ENCODE data around the gene NSD1. TPM values are rescaled to one million over a fixed set of nuclear protein-coding genes. Genes with fewer than 3 reads are reported as not detected.
"Not testable (repeated sequence)": the region's sequence is repeated elsewhere in the genome, so short reads cannot be mapped to it uniquely, and the experiment has no call there.

Gene NSD1
- polyA plus RNA-seq, 4 donors: 4.3 to 27.2 (median 11.5) TPM

GRCh38 chr5:177343000-177343399, 209.4 kb downstream of the NSD1 start:
- not testable (repeated sequence) for FAIRE-seq; H3K27ac ChIP-seq (ENCODE audit: low read depth in 1 of 3, low read length in 2 of 3); DNase-seq

GRCh38 chr5:177343777-177344176, 210.2 kb downstream of the NSD1 start:
- no peak for DNase-seq
- H3K36me3 ChIP-seq (ENCODE audit: control insufficient read depth in 3 of 3, insufficient read depth in 2 of 3, low read depth in 1 of 3, low read length in 3 of 3): peaks cover 0 to 43% (median 0%) of the 10 kb centered on the region in 3 donors
- 94 to 96% (median 95%) methylated on average over 6 of the region's 6 CpGs for WGBS, 3 donors
- FAIRE-seq: no peak
- no peaks in the 10 kb centered on the region for H3K9me3 ChIP-seq (ENCODE audit: control insufficient read depth in 2 of 2, insufficient read depth in 1 of 2, low read depth in 1 of 2, low read length in 1 of 2)
- H3K27ac ChIP-seq (ENCODE audit: low read depth in 1 of 3, low read length in 2 of 3): no peak overlapping the region
- no peak overlapping the region for H3K4me3 ChIP-seq (ENCODE audit: low read depth in 1 of 3, low read length in 3 of 3)
- H3K27me3 ChIP-seq (ENCODE audit: control insufficient read depth in 3 of 3, insufficient read depth in 3 of 3, low read length in 3 of 3): no peaks in the 10 kb centered on the region
- H3K4me1 ChIP-seq (ENCODE audit: control insufficient read depth in 3 of 3, insufficient read depth in 2 of 3, low read depth in 1 of 3, low read length in 2 of 3): no peaks in the 10 kb centered on the region

More at GRCh38 chr5:177343000-177343399, 209.4 kb downstream of the NSD1 start:
- WGBS, 3 donors: 95 to 97% (median 96%) methylated on average over 14 of the region's 14 CpGs
- H3K9me3 ChIP-seq (ENCODE audit: control insufficient read depth in 2 of 2, insufficient read depth in 1 of 2, low read depth in 1 of 2, low read length in 1 of 2); H3K4me1 ChIP-seq (ENCODE audit: control insufficient read depth in 3 of 3, insufficient read depth in 2 of 3, low read depth in 1 of 3, low read length in 2 of 3); H3K4me3 ChIP-seq (ENCODE audit: low read depth in 1 of 3, low read length in 3 of 3); H3K27me3 ChIP-seq (ENCODE audit: control insufficient read depth in 3 of 3, insufficient read depth in 3 of 3, low read length in 3 of 3): not testable (repeated sequence)
- peaks cover 0 to 51% (median 4%) of the 10 kb centered on the region in 3 donors for H3K36me3 ChIP-seq (ENCODE audit: control insufficient read depth in 3 of 3, insufficient read depth in 2 of 3, low read depth in 1 of 3, low read length in 3 of 3)

- Histone ChIP-seq H3K4me3 (ENCODE audit: low read depth in 1 of 3, low read length in 3 of 3) (no peak overlapping the region), H3K9me3 (ENCODE audit: control insufficient read depth in 2 of 2, insufficient read depth in 1 of 2, low read depth in 1 of 2, low read length in 1 of 2) (no peaks in the 10 kb centered on the region), H3K27ac (ENCODE audit: low read depth in 1 of 3, low read length in 2 of 3) (no peak overlapping the region), H3K27me3 (ENCODE audit: control insufficient read depth in 3 of 3, insufficient read depth in 3 of 3, low read length in 3 of 3) (no peaks in the 10 kb centered on the region), H3K4me1 (ENCODE audit: control insufficient read depth in 3 of 3, insufficient read depth in 2 of 3, low read depth in 1 of 3, low read length in 2 of 3) (peaks cover under 1 to 8% (median 3%) of the 10 kb centered on the region in 3 donors), H3K36me3 (ENCODE audit: control insufficient read depth in 3 of 3, insufficient read depth in 2 of 3, low read depth in 1 of 3, low read length in 3 of 3) (peaks cover 0 to 40% (median 0%) of the 10 kb centered on the region in 3 donors)
- no peak for FAIRE-seq
- no peak for DNase-seq
- WGBS, 3 donors: 96 to 97% (median 96%) methylated on average over 6 of the region's 6 CpGs
Observed at GRCh38 chr5:177344891-177345290, 211.3 kb downstream of the NSD1 start.

- FAIRE-seq: no peak
- Histone ChIP-seq H3K4me3 (ENCODE audit: low read depth in 1 of 3, low read length in 3 of 3) (no peak overlapping the region), H3K27me3 (ENCODE audit: control insufficient read depth in 3 of 3, insufficient read depth in 3 of 3, low read length in 3 of 3) (no peaks in the 10 kb centered on the region), H3K27ac (ENCODE audit: low read depth in 1 of 3, low read length in 2 of 3) (no peak overlapping the region), H3K36me3 (ENCODE audit: control insufficient read depth in 3 of 3, insufficient read depth in 2 of 3, low read depth in 1 of 3, low read length in 3 of 3) (peaks cover 0 to 42% (median 0%) of the 10 kb centered on the region in 3 donors), H3K4me1 (ENCODE audit: control insufficient read depth in 3 of 3, insufficient read depth in 2 of 3, low read depth in 1 of 3, low read length in 2 of 3) (peaks cover 9 to 12% (median 9%) of the 10 kb centered on the region in 3 donors), H3K9me3 (ENCODE audit: control insufficient read depth in 2 of 2, insufficient read depth in 1 of 2, low read depth in 1 of 2, low read length in 1 of 2) (no peaks in the 10 kb centered on the region)
- no peak for DNase-seq
- 73 to 80% (median 74%) methylated on average over 4 of the region's 4 CpGs for WGBS, 3 donors
Observed at GRCh38 chr5:177346820-177347219, 213.2 kb downstream of the NSD1 start.

- Histone ChIP-seq H3K4me1 (ENCODE audit: control insufficient read depth in 3 of 3, insufficient read depth in 2 of 3, low read depth in 1 of 3, low read length in 2 of 3) (peaks cover 9 to 12% (median 9%) of the 10 kb centered on the region in 3 donors), H3K27me3 (ENCODE audit: control insufficient read depth in 3 of 3, insufficient read depth in 3 of 3, low read length in 3 of 3) (no peaks in the 10 kb centered on the region), H3K4me3 (ENCODE audit: low read depth in 1 of 3, low read length in 3 of 3) (no peak overlapping the region), H3K27ac (ENCODE audit: low read depth in 1 of 3, low read length in 2 of 3) (no peak overlapping the region), H3K9me3 (ENCODE audit: control insufficient read depth in 2 of 2, insufficient read depth in 1 of 2, low read depth in 1 of 2, low read length in 1 of 2) (no peaks in the 10 kb centered on the region), H3K36me3 (ENCODE audit: control insufficient read depth in 3 of 3, insufficient read depth in 2 of 3, low read depth in 1 of 3, low read length in 3 of 3) (peaks cover 0 to 36% (median 0%) of the 10 kb centered on the region in 3 donors)
- no peak for FAIRE-seq
- DNase-seq: no peak
- 83 to 88% (median 84%) methylated on average over 4 of the region's 4 CpGs for WGBS, 3 donors
Observed at GRCh38 chr5:177347699-177348098, 214.1 kb downstream of the NSD1 start.

- H3K27me3 ChIP-seq (ENCODE audit: control insufficient read depth in 3 of 3, insufficient read depth in 3 of 3, low read length in 3 of 3): no peaks in the 10 kb centered on the region
- no peak overlapping the region for H3K27ac ChIP-seq (ENCODE audit: low read depth in 1 of 3, low read length in 2 of 3)
- DNase-seq: no peak
- no peak for FAIRE-seq
- no peak overlapping the region for H3K4me3 ChIP-seq (ENCODE audit: low read depth in 1 of 3, low read length in 3 of 3)
- H3K4me1 ChIP-seq (ENCODE audit: control insufficient read depth in 3 of 3, insufficient read depth in 2 of 3, low read depth in 1 of 3, low read length in 2 of 3): peaks cover 9 to 12% (median 9%) of the 10 kb centered on the region in 3 donors
- peaks cover 0 to 29% (median 0%) of the 10 kb centered on the region in 3 donors for H3K36me3 ChIP-seq (ENCODE audit: control insufficient read depth in 3 of 3, insufficient read depth in 2 of 3, low read depth in 1 of 3, low read length in 3 of 3)
- no peaks in the 10 kb centered on the region for H3K9me3 ChIP-seq (ENCODE audit: control insufficient read depth in 2 of 2, insufficient read depth in 1 of 2, low read depth in 1 of 2, low read length in 1 of 2)
- WGBS, 3 donors: 44 to 71% (median 54%) methylated on average over 3 of the region's 3 CpGs
Observed at GRCh38 chr5:177349362-177349647, 215.7 kb downstream of the NSD1 start.

GRCh38 chr5:177349762-177350161, 216.2 kb downstream of the NSD1 start:
- Histone ChIP-seq H3K27me3 (ENCODE audit: control insufficient read depth in 3 of 3, insufficient read depth in 3 of 3, low read length in 3 of 3) (no peaks in the 10 kb centered on the region), H3K27ac (ENCODE audit: low read depth in 1 of 3, low read length in 2 of 3) (no peak overlapping the region), H3K4me3 (ENCODE audit: low read depth in 1 of 3, low read length in 3 of 3) (peak overlapping the region in 1 of 3 donors; percentile 88), H3K9me3 (ENCODE audit: control insufficient read depth in 2 of 2, insufficient read depth in 1 of 2, low read depth in 1 of 2, low read length in 1 of 2) (no peaks in the 10 kb centered on the region), H3K4me1 (ENCODE audit: control insufficient read depth in 3 of 3, insufficient read depth in 2 of 3, low read depth in 1 of 3, low read length in 2 of 3) (peaks cover 9 to 12% (median 9%) of the 10 kb centered on the region in 3 donors), H3K36me3 (ENCODE audit: control insufficient read depth in 3 of 3, insufficient read depth in 2 of 3, low read depth in 1 of 3, low read length in 3 of 3) (peaks cover 0 to 27% (median 0%) of the 10 kb centered on the region in 3 donors)
- 70 to 83% (median 75%) methylated on average over 5 of the region's 5 CpGs for WGBS, 3 donors
- FAIRE-seq (no peak), DNase-seq (no peak)

Other genes with a start within 250 kb of the NSD1 start
- gene HK3, start 234.4 kb upstream of the NSD1 start, polyA plus RNA-seq: 1 to 10 TPM in 3 of 4 donors, under 1 TPM in 1; 0.30 to 7.5 (median 1.5) TPM
- 10 to 100 TPM; 17.8 to 25.2 (median 21.8) TPM for gene UIMC1, start 127.0 kb upstream of the NSD1 start, polyA plus RNA-seq
- gene ZNF346, start 111.1 kb upstream of the NSD1 start, polyA plus RNA-seq: 10 to 100 TPM in 1 of 4 donors, 1 to 10 TPM in 3; 4.2 to 15.7 (median 5.4) TPM
- 100 to 1,000 TPM in 1 of 4 donors, 10 to 100 TPM in 1, 1 to 10 TPM in 2; 7.6 to 118 (median 39.7) TPM for gene FGFR4, start 46.9 kb upstream of the NSD1 start, polyA plus RNA-seq
- 10 to 100 TPM; 48.1 to 80.1 (median 73.0) TPM for gene RAB24, start 169.9 kb downstream of the NSD1 start, polyA plus RNA-seq
- 100 to 1,000 TPM; 278 to 457 (median 339) TPM for gene PRELID1, start 170.0 kb downstream of the NSD1 start, polyA plus RNA-seq
- gene MXD3, start 178.1 kb downstream of the NSD1 start, polyA plus RNA-seq: 10 to 100 TPM; 11.9 to 22.9 (median 14.4) TPM
- 100 to 1,000 TPM in 2 of 4 donors, 10 to 100 TPM in 2; 73.6 to 304 (median 158) TPM for gene LMAN2, start 217.9 kb downstream of the NSD1 start, polyA plus RNA-seq
- gene RGS14, start 224.2 kb downstream of the NSD1 start, polyA plus RNA-seq: 10 to 100 TPM; 12.8 to 31.3 (median 20.6) TPM

All from small intestine (tissue), 7 donors.